ENCODE measurements around the gene LFNG.

LFNG gene

DNA sequence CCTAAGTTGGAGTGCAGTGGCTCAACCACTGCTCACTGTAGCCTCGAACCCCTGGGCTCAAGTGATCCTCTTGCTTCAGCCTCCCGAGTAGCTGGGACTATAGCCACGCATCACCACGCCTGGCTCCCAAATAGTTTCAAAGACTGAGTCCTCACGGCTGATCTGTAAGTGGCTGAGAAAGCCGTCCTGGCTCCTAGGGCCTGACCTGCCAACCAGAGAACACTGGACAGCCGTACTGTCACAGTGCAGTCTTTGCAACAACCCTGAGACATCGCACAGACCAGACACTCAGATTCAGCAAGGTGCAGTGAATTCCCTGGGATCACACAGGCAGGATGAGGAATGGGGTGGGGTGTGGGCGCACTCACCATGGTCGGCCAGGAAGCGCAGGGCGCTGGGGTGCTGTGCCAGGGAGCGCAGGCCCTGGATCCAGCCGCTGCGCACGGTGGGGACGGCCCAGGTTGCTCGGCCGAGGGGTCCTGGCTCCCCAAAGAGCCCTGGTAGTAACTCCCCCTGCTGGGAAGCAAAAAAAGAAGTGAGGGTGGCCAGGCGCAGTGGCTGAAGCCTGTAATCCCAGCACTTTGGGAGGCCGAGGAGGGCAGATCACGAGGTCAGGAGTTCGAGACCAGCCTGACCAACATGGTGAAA lies 25.1 kb downstream of the LFNG start:
- H3K4me3 ChIP-seq (ENCODE audit: low read length), result no peak overlapping the region
- no peak for TF ChIP-seq CTCF (conservative IDR thresholded peaks at IDR 0.05; ENCODE audit: low read depth, low read length)

DNA sequence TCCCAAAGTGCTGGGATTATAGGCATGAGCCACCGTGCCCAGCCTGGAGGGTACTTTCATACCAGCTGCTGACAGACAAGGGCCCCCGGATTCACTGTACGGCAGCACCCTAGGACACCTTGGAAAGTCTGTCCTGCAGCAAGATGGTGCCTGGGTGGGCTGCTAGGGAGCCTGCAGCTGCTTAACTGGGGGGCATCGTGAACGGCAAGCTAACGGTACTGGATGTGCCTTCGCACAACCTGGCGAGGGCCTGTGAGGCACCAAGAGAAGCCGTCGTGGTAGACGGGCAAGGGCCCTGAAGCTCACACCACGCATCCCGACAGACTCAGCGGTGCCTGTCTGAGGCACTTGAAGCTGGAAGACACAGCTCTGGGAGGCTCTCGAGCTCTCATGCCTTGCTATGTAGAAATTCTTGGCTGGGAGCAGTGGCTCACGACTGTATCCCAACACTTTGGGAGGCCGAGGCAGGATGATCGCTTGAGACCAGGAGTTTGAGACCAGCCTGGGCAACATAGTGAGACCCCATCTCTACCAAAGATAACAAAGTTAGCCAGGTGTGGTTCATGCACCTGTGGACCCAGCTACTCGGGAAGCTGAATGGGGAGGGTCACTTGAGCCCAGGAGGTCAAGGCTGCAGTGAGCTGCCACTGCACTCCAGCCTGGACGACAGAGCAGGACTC lies 26.3 kb downstream of the LFNG start:
- TF ChIP-seq CTCF (conservative IDR thresholded peaks at IDR 0.05; ENCODE audit: low read depth, low read length), result no peak
- H3K4me3 ChIP-seq (ENCODE audit: low read length), result no peak overlapping the region
- no peak for DNase-seq (ENCODE audit: low read depth)

More for the DNA sequence above, 25.1 kb downstream of the LFNG start:
- no peak for DNase-seq (ENCODE audit: low read depth)

DNA sequence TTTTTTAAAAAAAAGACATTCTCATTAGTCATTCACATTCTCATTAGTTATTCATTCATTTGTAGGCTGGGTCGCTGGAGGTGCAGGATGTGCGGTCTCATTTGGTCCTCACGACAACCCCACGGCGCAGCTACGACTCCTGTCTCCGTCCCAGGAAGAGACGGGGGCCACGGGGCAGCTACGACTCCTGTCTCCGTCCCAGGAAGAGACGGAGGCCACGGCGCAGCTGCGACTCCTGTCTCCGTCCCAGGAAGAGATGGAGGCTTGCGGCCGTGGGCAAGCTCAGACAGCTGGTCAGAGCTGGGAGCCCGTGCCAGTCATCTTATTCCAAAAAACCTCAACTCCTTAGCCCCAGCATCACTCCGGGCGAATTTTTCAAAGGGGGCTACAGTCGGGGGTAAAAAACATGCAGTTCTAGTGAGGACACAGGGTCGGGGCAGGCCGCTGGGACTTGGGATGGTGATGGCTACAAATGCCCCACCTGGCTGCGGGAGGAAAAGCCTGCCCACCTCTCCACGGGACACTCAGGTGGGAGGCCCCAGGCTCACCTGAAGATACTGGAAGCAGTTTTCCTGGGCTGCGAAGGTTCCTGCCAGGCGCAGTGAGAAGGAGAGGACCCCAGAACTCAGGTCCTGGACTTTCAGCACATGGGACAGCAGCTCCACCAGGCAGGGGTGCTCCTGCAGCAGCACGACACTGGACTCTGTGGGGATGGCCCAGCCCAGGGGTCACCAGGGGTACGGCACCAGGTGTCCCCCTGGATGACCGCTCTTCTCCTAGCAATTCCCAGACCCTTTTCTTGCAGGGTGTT lies 27.4 kb downstream of the LFNG start:
- no peak for TF ChIP-seq CTCF (conservative IDR thresholded peaks at IDR 0.05; ENCODE audit: low read depth, low read length)
- H3K4me3 ChIP-seq (ENCODE audit: low read length), result no peak overlapping the region
- DNase-seq (ENCODE audit: low read depth), result no peak

- TF ChIP-seq CTCF (conservative IDR thresholded peaks at IDR 0.05; ENCODE audit: low read depth, low read length), result no peak
- DNase-seq (ENCODE audit: low read depth), result no peak
- no peak overlapping the region for H3K4me3 ChIP-seq (ENCODE audit: low read length)
These were observed 31.8 kb downstream of the LFNG start for GRCh38 chr7:2551418-2551817.

DNA sequence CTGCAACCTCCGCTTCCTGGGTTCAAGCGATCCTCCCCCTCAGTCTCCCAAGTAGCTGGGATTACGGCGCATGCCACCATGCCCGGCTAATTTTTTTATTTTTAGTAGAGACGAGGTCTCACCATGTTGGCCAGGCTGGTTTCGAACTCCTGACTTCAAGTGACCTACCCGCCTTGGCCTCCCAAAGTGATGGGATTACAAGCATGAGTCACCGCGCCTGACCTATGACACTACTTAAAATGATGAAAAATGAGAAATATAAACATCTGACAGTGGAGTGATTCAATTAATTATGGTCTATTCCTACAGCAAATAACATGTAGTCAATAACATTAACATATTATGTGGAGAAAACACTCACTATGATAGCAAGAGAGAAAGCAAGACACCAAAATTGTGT lies 33.5 kb downstream of the LFNG start:
- DNase-seq (ENCODE audit: low read depth), result no peak
- no peak for TF ChIP-seq CTCF (conservative IDR thresholded peaks at IDR 0.05; ENCODE audit: low read depth, low read length)
- H3K4me3 ChIP-seq (ENCODE audit: low read length), result no peak overlapping the region

DNA sequence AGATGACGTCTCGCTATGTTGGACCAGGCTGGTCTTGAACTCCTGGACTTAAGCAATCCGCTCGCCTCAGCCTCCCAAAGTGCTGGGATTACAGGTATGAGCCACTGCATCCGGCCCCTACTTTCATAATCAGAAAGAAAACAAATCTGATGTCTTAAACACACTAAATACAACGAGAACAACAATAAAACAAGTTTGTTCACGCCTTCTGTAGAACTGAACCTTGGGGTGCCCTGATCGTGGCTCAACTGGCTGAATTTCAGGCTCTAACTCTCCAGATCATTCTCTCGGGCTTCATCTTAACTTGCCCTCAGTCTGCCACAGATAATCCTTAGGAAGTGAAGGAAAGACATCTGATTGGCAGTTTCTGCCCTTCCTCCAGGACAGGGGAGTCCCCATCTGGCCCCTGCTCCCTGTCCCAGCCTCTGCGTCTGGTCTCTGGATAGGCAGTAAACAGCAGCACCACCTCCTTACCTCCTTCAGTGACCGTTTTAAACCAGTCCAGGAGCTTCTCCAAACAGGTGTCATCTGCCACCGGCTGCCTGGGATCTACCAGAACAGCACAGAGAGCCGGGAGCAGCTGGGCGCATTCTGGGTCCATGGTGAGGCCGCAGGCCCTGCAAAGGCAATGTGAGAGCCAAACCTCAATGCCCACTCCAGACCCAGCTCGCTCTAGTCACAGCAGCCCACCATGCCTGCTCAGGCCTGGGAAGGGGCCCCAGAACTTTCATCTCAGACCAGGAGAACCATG lies 34.4 kb downstream of the LFNG start:
- DNase-seq (ENCODE audit: low read depth), result no peak
- H3K4me3 ChIP-seq (ENCODE audit: low read length), result peak overlapping the region; percentile 77
- TF ChIP-seq CTCF (conservative IDR thresholded peaks at IDR 0.05; ENCODE audit: low read depth, low read length), result no peak
